GM03348 (cell line): Measurements from ENCODE around the gene GPX4.
"Not testable (repeated sequence)": the region's sequence is repeated elsewhere in the genome, so short reads cannot be mapped to it uniquely, and the experiment has no call there.

Experiments used
- DNase-seq: peaks from one replicate; pipeline ENCODE4 v3.0.0; 2012; ENCODE audit warnings: low spot score

GPX4 gene

DNA sequence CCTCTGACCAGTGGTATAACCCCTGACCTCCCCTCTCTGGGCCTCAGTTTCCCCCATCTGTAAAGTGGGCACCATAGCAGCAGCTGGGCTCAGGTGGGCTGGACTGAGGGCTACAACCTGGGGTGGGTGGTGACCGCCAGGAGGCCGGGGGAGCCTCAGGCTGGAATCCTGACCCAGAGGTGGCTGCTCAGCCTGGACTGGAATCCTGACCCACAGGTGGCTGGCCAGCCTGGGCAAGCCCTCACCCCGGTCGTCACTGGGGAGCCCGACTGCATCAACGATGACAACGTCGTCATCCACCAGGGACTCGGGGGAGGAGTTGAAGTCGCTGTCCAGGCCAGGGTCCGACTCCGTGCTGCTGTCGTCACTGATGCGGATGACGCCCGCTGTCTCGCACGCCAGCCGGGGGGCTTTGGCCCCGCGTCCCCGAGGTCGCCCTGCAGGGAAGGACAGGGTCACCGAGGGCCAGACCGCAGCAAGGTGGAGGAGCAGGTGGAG lies 10.2 kb downstream of the GPX4 start:
- no peak for DNase-seq

DNA sequence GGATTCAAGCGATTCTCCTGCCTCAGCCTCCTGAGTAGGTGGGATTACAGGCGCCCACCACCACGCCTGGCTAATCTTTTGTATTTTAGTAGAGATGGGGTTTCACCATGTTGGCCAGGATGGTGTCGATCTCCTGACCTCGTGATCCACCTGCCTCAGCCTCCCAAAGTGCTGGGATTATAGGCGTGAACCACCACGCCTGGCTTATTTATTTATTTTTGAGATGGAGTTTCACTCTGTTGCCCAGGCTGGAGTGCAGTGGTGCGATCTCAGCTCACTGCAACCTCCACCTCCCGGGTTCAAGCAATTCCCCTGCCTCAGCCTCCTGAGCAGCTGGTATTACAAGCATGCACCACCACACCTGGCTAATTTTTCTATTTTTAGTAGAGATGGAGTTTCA lies 10.9 kb downstream of the GPX4 start:
- DNase-seq: not testable (repeated sequence)

DNA sequence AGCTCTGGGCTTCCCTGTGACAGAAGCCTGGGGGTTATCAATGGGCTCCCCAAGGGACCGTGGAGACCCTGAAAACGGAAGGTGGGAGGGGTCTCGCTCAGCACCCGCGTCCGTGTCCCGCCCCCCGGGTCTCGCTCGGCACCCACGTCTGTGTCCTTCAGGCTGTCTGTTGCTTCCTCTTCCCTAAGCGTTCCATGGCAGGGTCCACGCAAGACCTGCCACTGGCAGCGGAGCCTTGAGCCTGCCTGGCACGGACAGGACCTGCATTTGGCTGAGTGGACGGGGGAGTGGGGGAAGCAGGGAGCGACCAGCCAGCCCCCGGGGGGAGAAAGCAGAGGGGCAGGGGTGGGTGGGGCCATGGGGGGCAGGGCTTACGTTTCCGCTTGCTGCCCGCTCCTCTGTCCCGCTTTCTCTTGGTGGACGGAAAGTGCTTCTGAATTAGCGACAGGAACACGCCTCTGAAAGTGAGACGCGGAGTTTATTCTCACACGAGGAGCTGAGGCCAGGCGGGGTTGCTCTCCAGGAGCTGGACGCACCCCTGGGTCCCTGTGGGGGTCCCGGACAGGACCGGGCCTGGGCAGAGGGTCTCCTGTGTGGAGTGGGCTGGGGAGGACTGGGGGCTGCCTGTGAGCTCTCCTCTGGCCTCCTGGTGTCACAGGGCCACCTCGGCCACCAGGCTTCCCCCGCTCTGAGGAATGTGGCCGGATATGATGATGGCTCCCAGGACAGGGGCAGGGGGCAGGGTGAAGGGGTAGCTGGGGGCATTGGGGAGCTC lies 12.0 kb downstream of the GPX4 start:
- no peak for DNase-seq

DNA sequence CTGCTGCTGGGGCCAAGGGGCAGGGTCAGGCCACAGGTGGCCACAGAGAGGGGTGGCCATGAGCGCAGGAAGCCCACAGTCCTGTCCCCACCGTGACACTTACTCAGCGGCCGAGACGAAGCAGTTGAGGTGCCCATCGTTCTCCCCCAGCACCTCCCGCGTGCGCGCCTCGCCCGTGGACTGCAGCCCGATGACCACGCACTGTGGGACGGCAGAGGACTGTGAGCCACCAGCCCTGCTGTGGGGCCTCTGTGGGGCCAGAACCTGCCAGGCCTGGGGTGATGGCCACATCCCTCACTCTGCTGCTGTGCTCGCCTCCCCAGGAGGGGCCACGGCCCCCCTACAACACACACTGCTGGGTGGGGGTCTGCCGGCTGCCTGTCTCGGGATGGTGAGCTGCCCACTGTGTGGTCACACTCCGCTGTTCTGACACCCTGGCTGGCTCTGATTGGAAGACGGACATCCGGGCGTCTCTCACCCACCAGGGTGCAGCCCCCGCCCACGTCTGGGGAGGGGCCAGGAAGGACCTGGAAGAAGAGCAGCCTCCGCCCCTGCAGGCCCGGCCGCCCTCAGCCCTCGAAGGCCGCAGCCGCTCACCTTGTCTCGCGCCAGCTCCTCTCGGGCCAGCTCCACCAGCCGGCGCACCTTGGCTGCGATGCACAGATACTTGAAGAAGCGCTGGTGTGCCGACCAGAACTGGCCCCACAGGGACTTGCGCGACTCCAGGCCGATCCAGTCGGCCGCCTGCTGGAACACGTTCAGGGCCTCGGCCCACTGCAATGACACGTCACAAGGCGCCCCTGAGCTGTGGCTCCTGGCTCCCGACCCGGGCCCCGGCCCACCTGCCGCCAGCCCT lies 13.2 kb downstream of the GPX4 start:
- no peak for DNase-seq

DNA sequence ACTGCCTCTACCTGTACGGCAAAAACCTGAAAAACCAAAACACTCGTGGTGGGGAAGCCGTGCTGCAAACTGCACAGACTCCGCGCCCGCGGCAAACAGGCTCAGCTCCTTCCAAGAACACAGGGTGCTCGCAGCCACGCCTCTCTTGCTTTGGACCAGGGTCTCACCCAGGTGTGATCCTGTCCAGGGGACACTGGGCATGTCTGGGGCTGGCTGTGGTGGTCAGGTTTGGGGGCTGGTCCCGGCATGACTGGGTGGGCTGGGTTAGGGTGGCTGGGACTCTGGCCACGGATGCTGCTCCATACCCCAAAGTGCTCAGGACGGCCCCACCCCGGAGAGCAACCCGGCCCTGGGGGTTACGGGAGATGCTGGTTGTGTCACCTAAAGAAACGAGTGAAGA lies 13.9 kb downstream of the GPX4 start:
- no peak for DNase-seq

DNA sequence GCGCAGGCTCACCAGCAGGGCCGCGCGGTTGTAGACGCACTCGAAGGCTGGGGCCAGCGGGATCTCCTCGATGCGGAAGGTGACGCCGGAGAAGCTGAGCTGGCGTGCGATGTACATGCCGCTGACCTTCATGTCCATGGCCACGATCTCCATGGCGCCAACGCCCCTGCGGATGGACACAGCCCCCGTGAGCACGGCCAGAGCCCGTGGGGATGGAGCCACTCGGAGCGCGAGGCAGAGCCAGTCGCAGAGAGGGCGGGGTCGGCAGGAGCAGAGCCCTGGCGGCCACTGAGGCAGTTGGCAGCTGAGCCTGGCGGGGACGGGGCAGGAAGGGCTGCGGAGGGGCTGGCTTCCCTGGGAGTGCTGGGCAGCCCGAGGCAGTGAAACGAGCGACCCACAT lies 15.2 kb downstream of the GPX4 start:
- no peak for DNase-seq

DNA sequence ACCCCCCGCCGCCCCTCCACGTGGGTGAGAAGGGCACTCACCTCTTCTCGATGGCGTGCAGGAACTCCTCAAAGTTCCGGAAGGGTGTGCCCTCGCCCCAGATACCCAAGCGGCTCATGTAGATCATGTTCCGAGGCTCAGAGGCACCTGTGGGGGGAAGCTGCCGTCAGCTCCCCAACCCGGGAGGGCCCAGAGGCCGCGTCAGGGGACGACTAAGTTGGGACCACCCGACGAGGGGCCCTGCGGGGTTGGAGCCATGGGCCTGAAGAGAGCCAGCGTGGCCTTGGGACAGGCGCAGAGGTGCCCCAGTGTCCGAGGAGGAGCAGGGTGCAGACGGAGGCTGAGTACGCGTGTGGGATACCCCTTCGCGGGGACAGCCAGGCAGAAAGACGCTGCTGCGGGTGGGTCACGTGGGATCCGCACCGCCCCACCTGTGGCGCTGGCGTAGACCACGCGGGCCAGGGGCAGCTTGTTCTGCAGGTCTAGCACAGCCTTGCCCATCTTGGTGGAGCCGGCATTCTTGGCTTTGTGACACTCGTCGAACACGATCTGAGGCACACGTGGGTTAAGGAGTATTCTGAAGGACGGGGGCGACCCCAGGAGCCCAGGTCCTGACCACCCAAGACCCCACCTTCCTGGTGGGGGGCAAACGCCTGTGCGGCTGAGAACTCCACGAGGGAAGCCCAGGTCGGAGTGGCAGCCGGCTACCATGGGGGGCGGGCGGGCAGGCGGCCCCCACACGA lies 15.9 kb downstream of the GPX4 start:
- DNase-seq: no peak

DNA sequence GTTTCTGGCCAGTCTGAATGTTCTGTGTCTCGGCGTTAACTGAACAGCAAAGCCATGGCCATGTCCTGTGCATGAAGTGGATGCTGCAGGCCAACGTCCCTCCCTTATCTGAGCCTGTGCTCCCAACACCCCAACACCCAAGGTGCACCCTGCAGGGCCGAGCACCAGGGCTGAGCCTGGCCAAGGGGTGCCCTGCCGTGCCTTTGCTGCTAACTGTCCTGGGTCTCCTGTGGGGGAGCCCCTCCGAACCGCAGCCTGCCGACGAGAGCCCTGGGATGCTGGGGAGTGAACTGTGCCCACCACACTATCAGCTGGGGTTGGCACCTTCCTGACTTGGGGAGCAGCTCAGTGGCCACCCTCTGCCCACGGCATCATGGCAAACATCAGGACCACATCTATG lies 17.6 kb downstream of the GPX4 start:
- no peak for DNase-seq

DNA sequence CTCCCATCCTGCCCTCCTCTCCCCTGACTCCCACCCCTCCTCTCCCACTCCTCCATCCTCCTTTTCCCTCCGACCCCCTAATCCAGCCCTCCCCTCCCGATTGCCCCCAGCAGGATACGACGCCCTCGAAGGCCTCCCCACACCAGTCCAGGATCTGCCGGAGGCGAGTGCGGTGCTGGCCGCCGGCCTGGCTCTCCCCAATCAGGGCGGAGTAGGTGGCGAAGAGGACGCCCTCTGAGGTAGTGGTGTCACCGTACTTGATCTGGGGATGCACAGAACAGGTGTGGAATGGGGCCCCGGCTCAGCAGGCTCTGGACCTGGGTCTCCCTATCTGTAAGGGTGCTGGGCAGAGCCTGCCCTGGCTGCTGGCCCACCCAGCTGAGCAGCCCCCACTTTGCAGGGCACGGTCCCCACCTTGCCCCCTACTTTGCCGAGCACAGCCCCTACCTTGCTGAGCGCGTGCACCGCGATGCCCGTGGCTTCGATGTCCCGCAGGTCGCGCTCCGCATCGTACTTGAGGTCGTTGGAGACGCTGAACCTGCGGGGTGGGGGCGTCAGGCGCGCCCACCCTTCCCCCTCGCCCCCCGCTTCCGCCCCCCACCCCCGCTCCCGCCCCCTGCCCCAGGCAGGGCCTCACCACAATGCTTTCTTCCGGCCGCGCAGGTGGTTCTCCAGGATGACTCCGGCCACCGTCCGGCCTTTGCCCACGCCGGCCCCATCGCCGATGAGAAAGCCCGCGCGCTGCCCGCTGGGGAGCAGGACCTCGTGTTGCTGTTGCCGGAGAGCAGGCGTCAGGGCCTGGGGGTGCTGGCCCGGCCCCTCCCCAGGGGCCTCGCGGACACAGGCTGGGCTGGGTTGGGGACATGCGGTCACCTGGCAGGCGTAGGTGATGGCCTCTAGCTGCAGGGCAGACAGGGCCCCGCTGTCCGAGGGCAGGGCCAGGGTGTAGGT lies 18.5 kb downstream of the GPX4 start:
- no peak for DNase-seq

DNA sequence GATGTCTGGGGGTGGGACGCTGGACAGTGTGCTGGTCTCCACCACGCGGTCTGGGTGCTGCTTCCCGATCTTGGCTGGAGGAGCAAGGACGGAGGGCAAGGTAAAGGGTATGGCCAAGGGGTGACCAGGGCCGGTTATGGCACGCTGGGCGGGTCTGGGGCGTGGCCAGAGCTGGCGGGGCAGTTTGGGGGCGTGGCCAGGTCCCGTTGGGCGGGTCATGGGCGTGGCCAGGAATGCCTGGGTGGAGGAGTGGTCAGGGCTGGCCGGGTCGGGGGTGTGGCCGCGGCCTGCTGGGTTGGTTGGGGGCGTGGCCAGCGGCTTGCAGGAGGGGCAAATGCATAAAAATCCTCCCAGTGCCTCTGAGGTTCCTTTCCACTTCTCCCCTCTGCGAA lies 19.2 kb downstream of the GPX4 start:
- DNase-seq: peak; percentile 96

DNA sequence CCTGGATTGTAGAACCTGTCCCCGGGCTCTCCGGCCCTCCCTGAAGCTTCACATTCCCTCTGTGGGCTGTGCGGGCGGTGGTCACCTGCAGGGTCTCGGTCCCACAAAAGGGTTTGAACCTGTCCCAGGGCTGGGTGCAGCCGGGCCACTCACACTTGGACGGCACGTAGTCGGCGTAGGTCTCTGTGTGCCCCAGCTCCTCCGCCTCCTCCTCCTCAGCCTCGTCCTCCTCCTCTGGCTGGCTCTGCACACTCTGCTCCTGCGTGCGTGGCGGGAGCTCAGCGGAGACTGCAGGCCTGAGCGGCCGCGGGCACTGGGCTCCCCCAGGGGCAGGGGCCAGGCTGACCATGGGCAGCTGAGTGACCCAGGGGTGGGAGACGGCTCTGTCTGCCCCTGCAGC lies 19.6 kb downstream of the GPX4 start:
- DNase-seq: no peak

DNA sequence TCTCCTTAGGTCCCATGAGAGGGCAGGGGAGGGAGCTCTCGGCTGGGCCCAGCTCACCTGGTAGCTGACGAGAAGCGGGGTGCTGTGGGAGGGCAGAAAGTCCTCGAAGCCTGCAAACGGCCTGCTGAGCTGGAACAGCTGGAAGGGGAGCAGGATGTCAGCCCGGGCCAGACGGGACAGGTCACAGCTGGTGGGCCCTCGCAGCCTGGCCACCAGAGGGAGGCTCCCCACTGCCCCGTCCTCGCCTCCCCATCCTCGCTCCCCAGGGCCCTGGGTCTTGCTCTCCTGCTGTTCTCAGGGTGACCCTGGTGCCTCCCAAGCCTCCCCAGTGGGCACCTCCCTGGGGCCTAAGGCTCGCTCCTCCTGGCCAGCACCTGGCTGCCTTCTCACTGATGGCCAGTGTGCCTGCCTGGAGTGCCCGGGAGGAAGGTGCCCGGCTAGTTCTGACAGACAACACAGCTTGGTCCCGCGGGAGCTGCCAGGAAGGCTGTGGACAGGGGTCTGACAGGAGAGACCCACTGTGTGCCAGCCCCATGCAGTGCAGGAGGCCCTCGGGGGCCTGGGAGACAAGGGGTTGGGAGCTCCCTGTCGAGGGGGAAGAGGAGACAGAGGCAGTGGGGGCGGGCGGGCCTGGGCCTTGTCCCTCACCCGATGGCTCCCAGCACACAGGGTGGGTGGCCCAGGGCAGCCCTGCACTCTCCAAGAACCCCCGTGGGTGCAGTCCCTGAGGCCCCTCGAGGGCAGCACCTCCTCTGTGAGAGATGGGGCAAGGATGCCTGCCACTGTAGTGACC lies 20.3 kb downstream of the GPX4 start:
- DNase-seq: no peak

DNA sequence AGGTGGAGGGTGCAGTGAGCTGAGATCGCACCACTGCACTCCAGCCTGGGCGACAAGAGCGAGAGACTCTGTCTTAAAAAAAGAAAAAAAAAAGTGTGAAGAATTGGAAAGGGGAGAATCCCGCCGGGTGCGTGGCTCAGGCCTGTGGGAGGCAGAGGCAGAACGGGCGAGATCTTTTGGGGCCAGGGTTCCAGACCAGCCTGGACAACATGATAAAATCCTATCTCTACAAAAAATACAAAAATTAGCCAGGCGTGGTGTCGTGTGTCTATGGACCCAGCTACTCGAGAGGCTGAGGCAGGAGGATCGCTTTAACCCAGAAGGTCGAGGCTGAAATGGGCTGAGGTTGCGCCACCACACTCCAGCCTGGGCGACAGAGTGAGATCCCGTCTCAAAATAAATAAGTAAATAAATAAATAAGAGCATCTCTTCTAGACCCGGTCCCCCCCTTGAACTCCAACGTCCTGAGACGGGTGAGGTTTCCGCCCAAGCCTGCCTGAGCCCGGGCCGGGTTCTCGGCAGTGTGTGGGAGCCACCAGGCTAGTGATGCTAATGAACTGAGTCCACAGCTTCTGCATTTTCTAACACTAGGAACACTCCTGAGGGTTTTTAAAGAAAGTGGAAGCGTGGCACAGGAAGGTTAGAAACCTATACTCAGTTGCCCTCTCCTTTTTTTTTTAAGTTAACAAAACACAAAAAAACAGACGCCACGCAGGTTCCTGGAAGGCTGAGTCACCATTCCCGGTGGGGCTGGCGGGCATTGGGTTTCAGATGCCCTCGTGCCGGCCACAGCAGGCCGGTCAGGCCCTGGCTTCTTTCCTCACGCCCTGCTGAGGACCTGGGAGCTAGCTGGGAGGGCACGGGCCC lies 22.0 kb downstream of the GPX4 start:
- DNase-seq: no peak

DNA sequence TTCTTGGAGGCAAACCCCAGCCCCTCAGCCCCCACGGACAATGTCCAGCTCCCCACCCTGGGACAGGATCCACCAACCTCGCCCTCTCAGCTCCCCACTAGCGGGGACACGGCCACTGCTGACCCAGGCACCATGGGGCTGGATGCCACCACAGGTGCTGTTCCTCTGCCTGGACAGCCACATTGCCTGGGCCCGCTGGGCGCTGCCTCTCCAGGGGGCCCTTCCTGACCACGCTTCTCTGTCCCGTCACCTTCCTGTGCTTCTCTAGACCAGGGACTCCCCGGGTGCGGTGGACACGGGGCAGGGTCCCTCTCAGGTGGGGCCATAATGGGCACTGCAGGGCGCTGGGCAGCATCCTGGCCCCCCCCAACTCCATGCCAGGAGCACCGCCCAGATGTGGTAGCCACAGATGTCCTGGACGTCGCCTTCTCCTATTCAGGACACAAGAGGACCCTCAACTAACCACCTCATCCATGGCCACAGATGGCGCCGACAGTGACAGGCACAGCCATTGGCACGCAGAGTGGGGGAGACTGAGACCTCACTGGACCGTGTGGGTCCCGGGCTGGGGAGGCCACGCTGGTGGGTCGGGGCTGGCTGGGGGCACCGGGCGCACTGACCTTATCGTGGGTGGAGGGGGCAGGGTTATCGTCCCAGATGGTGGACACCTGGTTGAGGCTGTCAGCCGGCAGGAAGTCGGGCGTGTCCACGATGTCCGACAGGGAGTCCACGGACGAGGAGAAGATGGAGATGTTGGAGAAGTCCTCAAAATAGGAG lies 23.4 kb downstream of the GPX4 start:
- no peak for DNase-seq

DNA sequence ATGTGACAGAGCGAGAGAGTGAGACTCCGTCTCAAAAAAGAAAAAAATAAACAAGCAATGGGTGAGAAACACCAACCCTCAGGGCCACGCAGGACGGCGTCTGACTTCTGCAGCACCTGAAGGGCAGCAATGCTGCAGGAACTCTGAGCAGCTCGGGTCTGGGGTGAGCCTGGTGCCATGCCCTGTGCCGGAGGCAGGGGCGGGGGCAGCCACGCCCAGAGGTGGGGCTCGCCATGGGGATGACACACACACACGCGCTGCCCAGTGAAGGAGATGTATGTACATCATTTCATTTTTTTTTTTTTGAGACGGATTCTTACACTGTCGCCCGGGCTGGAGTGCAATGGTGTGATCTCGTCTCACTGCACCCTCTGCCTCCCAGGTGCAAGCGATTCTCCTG lies 24.3 kb downstream of the GPX4 start:
- no peak for DNase-seq

DNA sequence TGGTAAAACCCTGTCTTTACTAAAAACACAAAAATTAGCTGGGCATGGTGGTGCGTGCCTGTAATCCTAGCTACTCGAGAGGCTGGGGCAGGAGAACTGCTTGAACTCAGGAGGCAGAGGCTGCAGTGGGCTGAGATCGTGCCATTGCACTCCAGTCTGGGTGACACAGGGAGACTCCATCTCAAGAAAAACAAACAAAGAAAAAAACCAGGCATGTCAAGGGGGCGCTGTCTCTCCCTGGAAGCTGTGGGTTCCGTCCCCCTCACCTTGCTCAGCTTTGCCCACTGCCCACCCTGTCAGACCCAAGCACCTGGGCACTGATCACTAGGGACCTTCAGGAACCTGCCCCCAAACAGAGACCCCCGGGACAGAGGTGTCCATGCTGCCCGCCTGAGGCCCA lies 25.3 kb downstream of the GPX4 start:
- DNase-seq: not testable (repeated sequence)

DNA sequence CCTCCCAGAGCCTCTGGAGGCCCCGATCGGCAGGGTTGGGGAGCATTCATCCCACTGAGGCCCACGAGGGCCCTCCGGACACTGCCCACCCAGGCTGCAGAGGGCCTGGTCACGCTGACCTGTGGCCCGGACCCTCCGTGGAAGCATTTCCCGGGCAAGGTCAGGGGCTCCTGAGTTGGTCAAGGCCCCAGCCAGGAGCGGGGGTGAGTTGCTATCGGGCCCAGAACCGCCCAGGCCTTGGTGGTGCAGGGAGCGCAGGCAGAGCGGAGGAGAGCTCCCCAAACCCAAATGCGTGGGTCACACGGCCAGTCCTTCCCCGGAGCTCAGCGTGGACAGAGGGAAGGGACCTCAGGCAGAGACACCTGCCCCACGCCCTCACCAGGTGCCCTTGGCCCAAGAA lies 25.7 kb downstream of the GPX4 start:
- DNase-seq: no peak

DNA sequence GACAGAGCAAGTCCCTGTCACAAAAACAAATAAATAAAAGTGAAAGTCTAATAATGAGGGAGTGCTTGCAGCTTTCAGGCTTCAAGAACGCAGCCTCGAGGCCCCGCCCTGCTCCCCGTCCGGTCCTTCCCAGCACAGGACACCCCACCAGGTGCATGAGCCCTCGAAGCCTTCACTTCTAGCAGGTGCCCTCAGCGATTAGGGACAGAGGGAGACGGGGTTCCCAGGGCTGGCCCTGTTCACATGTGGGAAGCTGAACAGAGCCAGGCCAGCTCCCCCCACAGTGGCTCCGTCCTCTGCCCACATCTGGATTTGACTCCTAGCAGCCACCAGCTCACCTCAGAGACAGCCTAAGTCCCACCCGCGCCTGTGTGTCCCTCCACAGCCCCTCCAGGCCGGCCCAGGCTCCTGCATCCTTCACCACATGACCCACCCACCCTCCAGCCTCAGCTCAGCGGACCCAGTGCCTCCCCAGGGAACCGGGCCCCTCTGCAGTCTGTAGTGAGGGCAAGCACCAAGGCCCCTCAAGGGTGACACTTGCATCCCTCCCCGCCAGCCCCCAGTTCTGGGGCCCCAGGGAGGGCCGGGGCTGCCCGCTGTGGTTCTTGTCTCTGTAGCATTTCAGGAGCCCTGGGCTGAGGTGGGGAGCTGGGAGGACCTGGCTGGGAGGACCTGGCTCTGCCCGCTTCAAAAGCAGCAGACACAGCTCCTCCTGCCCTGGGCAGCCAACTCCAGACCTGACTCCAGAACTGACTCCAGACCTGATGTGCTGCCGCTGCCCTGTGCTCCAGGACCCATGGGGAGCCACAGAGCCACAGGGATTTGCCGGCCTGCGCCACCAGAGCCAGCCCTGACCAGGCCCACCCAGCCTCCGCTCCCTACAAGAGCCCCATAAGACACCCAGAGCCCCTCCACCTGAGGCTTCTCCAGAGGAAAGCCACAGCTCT lies 27.2 kb downstream of the GPX4 start:
- peak; percentile 48 for DNase-seq
